ENCODE data around the gene ZBED6.

ZBED6 gene

GRCh38 chr1:203842559-203842876 is 47.1 kb downstream of the ZBED6 start:
- no peak for DNase-seq (ENCODE audit: low spot score)

GRCh38 chr1:203843435-203843834 is 48.0 kb downstream of the ZBED6 start:
- DNase-seq (ENCODE audit: low spot score), result no peak
